NCI-H146 treated with DMSO at 0.1 percent for 48 hours (cell line): ENCODE data around the gene KDELR1.
"Not testable (repeated sequence)": the region's sequence is repeated elsewhere in the genome, so short reads cannot be mapped to it uniquely, and the experiment has no call there.

Experiments used
- DNase-seq: peaks from one replicate; lab custom pipeline; 2025; ENCODE audit not compliant: unreplicated experiment; lab: John Stamatoyannopoulos, UW

The KDELR1 gene

GRCh38 chr19:48397263-48398101 is 6.1 kb upstream of the KDELR1 start:
- DNase-seq: peak; percentile 69

GRCh38 chr19:48396824-48397176 is 5.4 kb upstream of the KDELR1 start:
- DNase-seq: peak; percentile 25

- no peak for DNase-seq
Measured at GRCh38 chr19:48396016-48396823, 4.9 kb upstream of the KDELR1 start.

GRCh38 chr19:48395499-48395898 is 4.1 kb upstream of the KDELR1 start:
- DNase-seq: no peak

- DNase-seq: no peak
Measured at GRCh38 chr19:48395170-48395455, 3.8 kb upstream of the KDELR1 start.

- DNase-seq: no peak
Measured at GRCh38 chr19:48394331-48395169, 3.2 kb upstream of the KDELR1 start.

GRCh38 chr19:48393559-48394330 is 2.4 kb upstream of the KDELR1 start, which contains the start of gene GRIN2D:
GRIN2D (plus strand) TSS chr19:48393668; CDS start chr19:48398393, 4,725 bp downstream.
- no peak for DNase-seq

- DNase-seq: no peak
Measured at GRCh38 chr19:48392860-48393558, 1.7 kb upstream of the KDELR1 start.

- DNase-seq: not testable (repeated sequence)
Measured at GRCh38 chr19:48392006-48392344, 624 bp upstream of the KDELR1 start.

- peak; percentile 37 for DNase-seq
Measured at GRCh38 chr19:48390188-48391099, 907 bp downstream of the KDELR1 start.

- DNase-seq: no peak
Measured at GRCh38 chr19:48386981-48387380, 4.4 kb downstream of the KDELR1 start.

GRCh38 chr19:48385461-48386087 is 5.8 kb downstream of the KDELR1 start:
- no peak for DNase-seq

- no peak for DNase-seq
Measured at GRCh38 chr19:48382286-48382685, 9.1 kb downstream of the KDELR1 start.

- no peak for DNase-seq
Measured at GRCh38 chr19:48381178-48381950, 10.0 kb downstream of the KDELR1 start.

- DNase-seq: no peak
Measured at GRCh38 chr19:48379058-48379457, 12.3 kb downstream of the KDELR1 start.

GRCh38 chr19:48378194-48378570 is 13.2 kb downstream of the KDELR1 start:
- no peak for DNase-seq

GRCh38 chr19:48373567-48373966 is 17.8 kb downstream of the KDELR1 start:
- no peak for DNase-seq

- no peak for DNase-seq
Measured at GRCh38 chr19:48372904-48373303, 18.4 kb downstream of the KDELR1 start.
